Ishikawa (cell line): ENCODE measurements around the gene YBEY.

Experiments
- CEBPB ChIP-seq: IDR thresholded peaks from 2 replicates; pipeline ENCODE4 v1.6.1; 2012
- CREB1 ChIP-seq: IDR thresholded peaks from 2 replicates; pipeline ENCODE4 v1.6.1; 2012; ENCODE audit warnings: low read depth
- EGR1 ChIP-seq: IDR thresholded peaks from 2 replicates; pipeline ENCODE4 v1.6.1; 2012
- EP300 ChIP-seq: IDR thresholded peaks from 2 replicates; pipeline ENCODE4 v1.6.1; 2012; ENCODE audit warnings: borderline replicate concordance
- FOXM1 ChIP-seq: IDR thresholded peaks from 2 replicates; pipeline ENCODE4 v1.6.1; 2012; ENCODE audit warnings: low read depth, borderline replicate concordance
- MAX ChIP-seq: IDR thresholded peaks from 2 replicates; pipeline ENCODE4 v1.6.1; 2012
- NFIC ChIP-seq: IDR thresholded peaks from 2 replicates; pipeline ENCODE4 v1.6.1; 2012
- RAD21 ChIP-seq: IDR thresholded peaks from 2 replicates; pipeline ENCODE4 v1.6.1; 2012; ENCODE audit warnings: low read depth
- REST ChIP-seq: IDR thresholded peaks from 2 replicates; pipeline ENCODE4 v1.6.1; 2012; ENCODE audit warnings: low read depth, mild to moderate bottlenecking
- TAF1 ChIP-seq: IDR thresholded peaks from 2 replicates; pipeline ENCODE4 v1.6.1; 2012; ENCODE audit warnings: low read depth, mild to moderate bottlenecking
- TCF12 ChIP-seq: IDR thresholded peaks from 2 replicates; pipeline ENCODE4 v1.6.1; 2012; ENCODE audit warnings: low read depth
- TEAD4 ChIP-seq: IDR thresholded peaks from 2 replicates; pipeline ENCODE4 v1.6.1; 2012
- USF1 ChIP-seq: IDR thresholded peaks from 2 replicates; pipeline ENCODE4 v1.6.1; 2012
- YY1 ChIP-seq: IDR thresholded peaks from 2 replicates; pipeline ENCODE4 v1.6.1; 2012; ENCODE audit warnings: low read depth
- ZBTB7A ChIP-seq: IDR thresholded peaks from 2 replicates; pipeline ENCODE4 v1.6.1; 2012; ENCODE audit warnings: low read depth

The YBEY gene

DNA sequence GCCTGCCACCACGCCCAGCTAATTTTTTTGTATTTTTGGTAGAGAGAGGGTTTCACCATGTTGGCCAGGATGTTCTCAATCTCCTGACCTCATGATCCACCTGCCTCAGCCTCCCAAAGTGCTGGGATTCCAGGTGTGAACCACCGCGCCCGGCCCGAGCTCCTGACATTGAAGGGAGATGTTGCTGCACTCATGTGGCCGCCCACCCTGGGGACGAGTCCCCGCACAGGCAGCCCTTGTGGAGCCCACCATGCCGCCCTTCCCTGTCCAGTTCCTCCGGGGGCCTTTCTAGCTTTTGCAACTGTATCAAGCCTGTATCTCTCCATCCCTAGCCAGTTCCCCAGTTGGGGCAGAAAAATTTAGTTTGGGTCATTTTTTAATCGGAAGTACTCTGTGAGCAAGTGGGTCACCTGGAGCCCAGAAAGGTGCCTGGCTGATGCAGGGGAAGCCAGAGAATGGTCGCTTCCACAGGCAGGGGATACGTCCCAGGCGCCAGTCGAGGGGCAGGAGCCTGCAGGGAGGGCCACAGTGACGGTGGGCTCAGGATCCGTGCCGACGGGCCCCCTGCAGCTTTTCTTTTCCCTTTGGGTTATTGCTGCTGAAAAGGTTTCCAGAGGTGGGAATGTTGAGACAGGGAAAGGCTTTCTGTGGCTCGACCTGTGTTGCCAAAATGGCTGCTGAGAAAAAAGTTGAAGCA lies 58.2 kb downstream of the YBEY start:
- no peak for TF ChIP-seq ZBTB7A
- no peak for TF ChIP-seq CEBPB
- no peak for TF ChIP-seq EGR1
- no peak for TF ChIP-seq USF1
- TF ChIP-seq TAF1 = no peak
- no peak for TF ChIP-seq MAX
- no peak for TF ChIP-seq REST
- no peak for TF ChIP-seq FOXM1
- no peak for TF ChIP-seq YY1
- no peak for TF ChIP-seq RAD21
- no peak for TF ChIP-seq CREB1
- no peak for TF ChIP-seq NFIC
- TF ChIP-seq EP300 = no peak
- TF ChIP-seq TEAD4 = no peak
- TF ChIP-seq TCF12 = no peak

GRCh38 chr21:46345861-46346260 lies 59.7 kb downstream of the YBEY start:
- TF ChIP-seq REST = no peak
- no peak for TF ChIP-seq CEBPB
- TF ChIP-seq EGR1 = no peak
- TF ChIP-seq TAF1 = no peak
- no peak for TF ChIP-seq CREB1
- TF ChIP-seq USF1 = no peak
- TF ChIP-seq RAD21 = no peak
- no peak for TF ChIP-seq TCF12
- TF ChIP-seq NFIC = no peak
- no peak for TF ChIP-seq MAX
- TF ChIP-seq TEAD4 = no peak
- no peak for TF ChIP-seq ZBTB7A
- no peak for TF ChIP-seq YY1
- no peak for TF ChIP-seq EP300
- no peak for TF ChIP-seq FOXM1

GRCh38 chr21:46346296-46347202 lies 60.4 kb downstream of the YBEY start:
- TF ChIP-seq ZBTB7A (no peak), REST (no peak), EGR1 (no peak), MAX (no peak), NFIC (no peak), EP300 (no peak), RAD21 (no peak), FOXM1 (no peak), CEBPB (no peak), USF1 (no peak), TAF1 (no peak), TEAD4 (no peak), CREB1 (no peak), TCF12 (no peak), YY1 (no peak)
